Islet precursor cell (in vitro differentiated cells): Measurements from ENCODE around the gene PARPBP.
"Not testable (repeated sequence)": the region's sequence is repeated elsewhere in the genome, so short reads cannot be mapped to it uniquely, and the experiment has no call there.

ENCODE experiments used
- DNase-seq: peaks from one replicate; pipeline ENCODE4 v3.0.0-alpha.2; 2018

The PARPBP gene

DNA sequence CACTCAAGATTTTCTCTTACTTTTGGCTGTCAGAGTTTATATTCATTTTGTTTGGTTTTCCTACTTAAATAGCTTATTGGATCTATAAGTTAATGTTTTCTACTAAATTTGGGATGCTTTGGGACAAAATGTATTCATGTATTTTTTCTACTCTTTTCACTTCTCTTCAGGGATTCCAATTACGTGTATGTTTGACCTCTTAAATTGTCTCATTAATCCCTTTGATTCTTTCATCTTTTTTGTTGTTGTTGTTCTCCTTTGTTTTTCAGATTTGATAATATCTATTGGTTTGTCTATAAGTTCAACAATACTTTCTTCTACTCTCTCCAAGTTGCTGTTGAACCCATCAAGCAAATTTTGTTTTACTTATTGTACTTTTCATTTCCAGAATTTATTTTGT lies 43.4 kb downstream of the PARPBP start:
- DNase-seq, result no peak

DNA sequence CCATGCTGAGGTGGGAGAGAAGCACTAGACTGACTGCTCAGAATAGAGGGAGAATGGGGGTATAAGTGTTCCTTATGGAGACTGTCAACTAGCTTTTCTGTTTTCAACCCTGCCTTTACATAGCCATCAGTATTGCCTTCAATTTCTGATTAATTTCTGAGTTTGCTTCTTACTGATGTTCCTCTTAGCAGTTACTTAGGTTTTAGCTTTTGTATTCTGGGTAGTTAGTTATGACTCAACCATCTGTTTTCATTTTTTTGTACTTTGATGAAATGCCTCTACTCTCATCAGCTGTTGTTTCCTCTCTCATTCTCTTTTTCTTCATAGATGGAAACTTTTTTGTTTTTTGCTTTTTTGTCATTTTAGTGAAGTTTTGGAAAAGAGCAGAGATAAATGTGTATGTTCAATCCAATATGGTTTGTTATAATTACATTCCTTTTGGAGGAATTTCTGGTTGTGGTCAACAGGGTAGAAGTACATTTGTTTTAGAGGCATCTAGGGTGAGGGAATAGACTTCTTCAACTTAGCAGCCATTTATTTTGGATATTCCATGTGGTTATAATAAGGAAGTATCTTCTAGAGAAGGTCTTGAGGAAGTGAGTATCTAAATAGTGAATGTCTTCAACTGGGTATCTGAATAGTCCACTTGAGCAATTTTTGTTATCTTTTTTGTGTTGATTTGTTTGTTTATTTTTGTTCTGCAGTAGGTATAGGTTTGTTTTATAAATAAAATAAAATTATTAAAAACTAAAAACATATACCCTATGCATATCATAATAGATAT lies 48.0 kb downstream of the PARPBP start:
- no peak for DNase-seq

DNA sequence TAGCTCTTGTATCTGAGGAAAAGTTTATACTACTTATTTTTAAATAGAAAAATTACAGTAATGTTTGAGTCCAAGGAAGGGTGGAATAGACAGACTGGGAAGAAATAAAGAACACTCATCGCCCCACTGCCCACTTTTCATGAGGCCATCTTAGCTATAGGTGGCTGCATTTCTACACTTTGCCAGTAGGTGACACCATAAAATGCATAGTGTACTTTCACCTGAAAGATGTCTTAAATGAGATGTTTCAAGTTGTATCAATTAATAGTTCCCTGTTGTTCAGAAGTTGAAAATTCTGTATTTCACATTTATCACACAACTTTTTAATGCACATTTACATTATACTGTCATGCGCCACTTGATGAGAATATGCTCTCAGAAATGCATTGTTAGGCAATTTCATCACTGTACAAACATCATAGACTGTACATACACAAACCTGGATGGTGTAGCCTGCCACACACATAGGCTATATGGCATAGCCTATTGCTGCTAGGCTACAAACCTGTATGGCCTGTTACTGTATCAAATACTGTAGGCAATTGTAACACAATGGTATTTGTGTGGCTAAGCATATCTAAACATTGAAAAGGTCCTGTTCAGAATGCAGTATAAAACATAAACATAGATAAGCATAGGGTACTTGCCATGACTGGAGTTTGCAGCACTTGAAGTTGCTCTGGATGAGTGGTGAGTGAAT lies 50.1 kb downstream of the PARPBP start:
- no peak for DNase-seq

DNA sequence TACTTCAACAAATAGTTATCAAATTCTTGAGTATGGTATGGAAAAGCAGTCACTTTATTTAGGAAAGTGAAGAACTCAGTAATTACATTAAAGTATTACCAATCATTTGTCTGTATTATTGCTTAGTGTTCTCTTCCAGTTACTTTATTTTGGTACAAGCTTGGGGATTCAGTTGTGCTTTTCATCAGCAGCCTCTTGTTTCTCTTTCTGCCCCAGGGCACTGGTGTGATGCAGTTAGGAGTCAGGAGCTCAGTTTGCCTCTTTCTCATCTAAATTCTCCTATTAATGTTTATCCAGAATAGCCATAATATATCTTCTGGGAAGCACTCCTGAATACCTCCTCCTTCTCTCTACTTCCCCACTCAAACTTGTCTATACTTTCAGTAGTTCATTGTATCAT lies 52.0 kb downstream of the PARPBP start:
- no peak for DNase-seq

DNA sequence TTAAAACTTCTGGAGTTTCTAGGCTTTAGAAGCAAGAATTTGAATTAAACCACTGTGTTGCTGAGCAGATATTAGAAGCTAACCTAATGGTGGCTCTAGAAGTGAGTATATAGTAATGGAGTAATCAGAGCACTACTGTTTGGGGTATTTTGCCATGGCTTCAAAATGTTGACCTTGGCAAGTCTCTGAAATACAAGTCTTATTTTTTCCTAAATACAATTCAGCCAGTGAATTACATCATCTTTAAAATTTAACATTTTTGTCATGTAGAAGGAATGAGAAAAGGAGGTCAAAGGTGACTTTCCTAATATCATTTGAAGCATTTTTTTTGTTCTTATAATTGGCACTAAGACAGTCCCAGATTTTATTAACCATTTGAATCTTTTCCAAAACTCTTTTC lies 52.5 kb downstream of the PARPBP start:
- DNase-seq, result no peak

DNA sequence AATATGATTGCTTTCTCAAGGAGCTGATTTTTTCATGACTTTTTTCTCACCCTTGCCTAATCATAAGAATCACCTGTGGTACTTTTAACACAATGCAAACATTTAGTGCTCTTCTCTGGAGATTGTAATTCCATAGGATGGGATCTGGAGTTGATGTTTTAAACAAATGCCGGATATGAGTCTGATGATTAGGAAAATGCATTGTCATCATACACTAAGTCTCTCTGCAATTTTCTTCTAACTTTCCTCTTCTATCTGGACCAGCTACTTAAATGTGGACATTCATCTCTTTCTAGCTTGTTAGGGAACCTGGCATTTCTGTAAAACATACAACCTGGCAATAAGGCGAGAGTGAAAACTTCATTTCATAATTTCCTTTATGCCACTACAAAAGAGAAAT lies 54.1 kb downstream of the PARPBP start:
- DNase-seq, result no peak

DNA sequence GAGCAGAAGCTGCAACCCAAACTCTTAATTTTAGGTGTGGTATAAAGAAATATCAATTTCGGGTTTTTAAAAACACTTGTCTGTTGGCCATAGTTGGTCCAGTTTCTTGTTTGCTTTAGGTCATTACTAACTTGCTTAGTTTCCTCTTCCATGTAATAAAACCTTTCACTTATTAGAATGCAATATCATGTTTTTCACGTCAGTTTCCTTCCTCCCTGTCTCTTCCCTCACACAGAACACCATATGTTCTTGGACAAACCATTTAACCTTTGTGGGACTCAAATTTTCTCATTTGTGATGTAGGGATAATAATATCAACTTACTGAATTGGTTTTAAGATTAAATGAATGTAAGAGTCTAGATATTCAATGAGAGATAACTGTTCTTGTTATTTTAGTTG lies 54.8 kb downstream of the PARPBP start:
- no peak for DNase-seq

DNA sequence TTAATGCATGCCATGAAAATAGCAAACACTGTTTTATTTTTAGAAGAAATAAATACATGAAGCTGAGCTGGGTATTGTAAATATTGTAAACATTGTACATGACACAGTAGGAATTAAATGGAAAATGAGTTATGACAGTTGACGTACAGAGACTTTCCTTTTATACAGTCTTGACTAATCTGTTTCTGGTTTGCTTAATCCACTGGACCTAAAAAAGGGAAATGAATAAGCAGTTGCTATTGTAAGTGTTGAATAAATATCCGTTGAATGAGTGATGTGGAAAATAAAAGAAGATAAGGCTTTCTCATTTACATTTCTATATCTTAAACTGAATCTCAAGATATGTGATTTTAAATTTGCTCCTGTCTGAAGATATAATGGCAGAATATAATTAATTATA lies 62.7 kb downstream of the PARPBP start:
- DNase-seq, result no peak

DNA sequence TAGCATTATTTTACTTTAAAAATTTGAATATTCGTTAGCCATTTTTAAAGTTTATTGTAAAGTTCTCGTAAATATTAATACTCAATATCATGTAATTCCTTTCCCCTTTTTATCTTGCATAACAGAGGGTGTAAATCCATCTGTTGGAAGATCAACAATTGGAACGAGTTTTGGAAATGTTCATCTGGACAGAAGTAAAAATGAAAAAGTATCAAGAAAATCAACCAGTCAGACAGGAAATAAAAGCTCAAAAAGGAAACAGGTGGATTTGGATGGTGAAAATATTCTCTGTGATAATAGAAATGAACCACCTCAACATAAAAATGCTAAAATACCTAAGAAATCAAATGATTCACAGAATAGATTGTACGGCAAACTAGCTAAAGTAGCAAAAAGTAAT lies 75.8 kb downstream of the PARPBP start:
- no peak for DNase-seq

DNA sequence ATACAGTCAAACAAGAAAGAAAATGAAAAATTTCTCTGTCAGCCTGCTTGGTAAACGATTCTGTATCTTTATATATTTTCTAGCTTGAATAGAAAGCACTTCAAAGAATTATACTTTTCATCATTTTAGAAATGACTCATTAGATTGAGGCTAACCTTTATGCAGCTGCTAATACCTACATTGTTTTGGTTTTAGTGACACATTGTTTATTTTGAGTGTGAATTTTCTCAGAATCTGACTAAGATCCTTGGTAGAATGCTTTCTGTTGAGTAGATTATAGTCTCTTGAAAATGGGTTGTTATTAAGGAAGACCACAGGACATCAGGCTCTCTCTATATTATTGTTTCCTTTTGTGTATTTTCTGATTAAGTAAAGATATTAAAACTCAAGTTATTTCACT lies 77.8 kb downstream of the PARPBP start, which contains the start of gene PMCH:
Gene PMCH, minus strand, starts transcription at position 45 of the 400 bp plus-strand sequence. CDS start 63 bp downstream, outside the sequence.
- DNase-seq, result no peak

DNA sequence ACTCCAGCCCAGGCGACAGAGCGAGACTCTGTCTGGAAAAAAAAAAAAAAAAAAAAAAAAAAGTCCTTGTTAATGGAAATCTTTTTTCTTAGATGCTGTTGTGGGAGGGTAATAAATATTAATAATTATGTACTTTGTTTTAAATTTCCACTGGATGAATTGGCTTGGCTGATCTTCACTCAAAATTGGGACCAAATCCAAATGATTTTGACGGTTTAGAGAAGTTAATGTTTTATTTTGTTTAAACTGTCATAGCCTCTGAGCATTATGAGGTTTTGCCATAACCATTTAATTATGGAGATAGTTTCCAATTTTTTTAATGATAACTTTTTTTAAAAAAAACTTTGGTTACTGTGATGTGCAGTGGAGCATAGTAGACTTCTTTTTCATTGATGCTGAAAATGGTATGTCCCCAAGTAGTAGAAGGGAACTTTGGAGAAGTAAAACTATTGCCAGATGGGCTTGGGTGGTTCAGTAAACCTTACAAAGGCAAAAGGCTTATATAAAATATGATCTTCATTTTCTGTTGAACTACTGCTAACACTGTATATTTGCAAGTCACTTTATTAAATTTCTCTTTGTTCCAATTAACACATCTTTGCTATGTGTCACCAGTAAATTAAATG lies 81.6 kb downstream of the PARPBP start:
- no peak for DNase-seq

DNA sequence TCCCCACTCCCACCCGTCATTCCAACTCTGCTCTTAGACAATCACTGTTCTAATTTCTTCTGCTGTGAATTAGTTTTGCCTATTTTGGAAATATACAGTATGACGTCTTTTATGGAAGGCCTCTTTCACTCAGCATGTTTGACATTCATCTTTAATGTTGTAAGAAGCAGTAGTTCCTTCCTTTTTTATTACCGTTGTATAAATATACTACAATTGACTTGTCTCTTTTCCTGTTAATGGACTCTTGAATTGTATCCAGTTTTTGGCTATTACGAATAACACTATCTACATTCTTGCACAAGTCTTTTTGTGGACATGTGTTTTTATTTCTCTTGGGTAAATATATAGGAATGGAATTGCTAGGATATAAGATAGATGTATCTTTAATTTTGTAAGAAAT lies 82.6 kb downstream of the PARPBP start:
- DNase-seq, result no peak

DNA sequence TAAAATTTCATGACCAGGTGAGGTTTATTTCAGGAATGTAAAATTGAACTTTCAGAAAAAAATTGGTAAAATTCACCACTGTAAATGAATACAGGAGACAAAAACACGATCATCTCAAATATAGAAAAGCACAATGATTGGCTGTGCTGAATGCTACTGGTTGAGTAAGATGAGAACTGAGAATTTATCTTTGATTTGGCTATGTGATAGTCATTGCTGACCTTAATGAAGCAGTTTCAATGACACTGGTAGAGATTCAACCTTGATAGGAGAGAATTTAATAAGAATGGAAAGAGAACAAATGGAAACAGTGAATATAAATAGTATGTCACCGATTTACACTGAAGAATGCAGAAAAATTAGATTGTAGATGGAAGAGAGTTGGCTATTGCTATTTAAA lies 84.0 kb downstream of the PARPBP start:
- no peak for DNase-seq

DNA sequence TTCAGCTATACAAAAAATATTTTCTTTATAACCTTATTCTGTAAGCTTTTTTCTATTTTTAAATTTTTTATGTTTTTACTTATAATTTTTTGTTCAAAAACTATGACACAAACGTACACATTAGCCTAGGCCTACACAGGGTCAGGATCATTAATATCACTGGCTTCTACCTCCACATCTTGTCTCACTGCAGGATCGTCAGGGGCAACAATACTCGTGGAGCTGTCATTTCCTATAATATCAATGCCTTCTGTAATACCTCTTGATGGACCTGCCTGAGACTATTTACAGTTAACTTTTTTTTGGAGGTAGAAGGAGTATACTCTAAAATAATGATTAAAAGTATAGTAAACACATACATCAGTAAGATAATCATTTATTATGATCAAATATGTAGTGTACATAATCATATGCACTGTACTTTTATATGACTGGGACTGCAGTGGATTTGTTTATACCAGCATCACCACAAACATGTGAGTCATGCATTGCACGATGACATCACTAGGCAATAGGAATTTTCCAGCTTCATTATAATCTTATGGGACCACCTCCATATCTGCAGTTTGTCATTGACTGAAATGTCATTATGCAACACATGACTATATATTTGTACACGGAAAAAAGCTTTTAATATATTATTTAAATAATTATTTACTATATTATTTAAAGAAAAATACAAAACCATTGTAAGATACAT lies 96.2 kb downstream of the PARPBP start:
- no peak for DNase-seq

DNA sequence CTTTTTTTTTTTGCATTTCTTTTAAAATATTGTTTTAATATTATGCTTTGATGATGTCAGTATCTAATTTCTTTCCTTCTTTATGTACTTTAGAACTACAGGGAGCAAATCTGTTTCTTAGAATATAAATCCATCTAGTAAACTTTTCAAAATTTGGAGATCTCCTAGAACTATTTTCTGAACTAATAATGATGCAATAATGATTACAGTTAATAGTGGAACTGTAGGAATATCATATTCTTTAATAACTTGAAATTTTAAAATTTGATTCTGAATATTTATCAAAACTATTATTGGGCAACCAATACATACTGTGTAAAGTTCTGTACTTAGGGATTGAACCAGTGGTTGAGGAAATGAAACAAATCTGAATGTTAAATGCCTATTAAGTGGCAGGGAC lies 100.8 kb downstream of the PARPBP start:
- no peak for DNase-seq

DNA sequence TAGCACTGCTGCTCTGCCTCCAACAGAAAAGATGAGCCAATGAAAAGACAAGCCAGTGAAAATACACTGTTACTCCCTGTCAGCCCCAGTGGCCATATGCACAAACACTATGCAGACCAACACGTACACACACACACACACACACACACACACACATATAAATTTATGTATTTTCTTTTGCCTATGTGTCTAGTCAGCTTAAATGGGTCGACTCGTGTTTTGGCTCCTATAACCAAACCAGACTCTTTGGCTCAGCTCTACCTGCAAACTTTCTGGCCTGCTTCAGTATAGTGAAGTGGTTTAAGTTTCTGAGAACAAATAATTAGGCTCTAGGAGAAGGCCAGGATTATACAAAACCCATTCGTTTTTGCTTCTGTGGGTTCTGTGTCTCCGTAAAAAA lies 108.0 kb downstream of the PARPBP start:
- no peak for DNase-seq

DNA sequence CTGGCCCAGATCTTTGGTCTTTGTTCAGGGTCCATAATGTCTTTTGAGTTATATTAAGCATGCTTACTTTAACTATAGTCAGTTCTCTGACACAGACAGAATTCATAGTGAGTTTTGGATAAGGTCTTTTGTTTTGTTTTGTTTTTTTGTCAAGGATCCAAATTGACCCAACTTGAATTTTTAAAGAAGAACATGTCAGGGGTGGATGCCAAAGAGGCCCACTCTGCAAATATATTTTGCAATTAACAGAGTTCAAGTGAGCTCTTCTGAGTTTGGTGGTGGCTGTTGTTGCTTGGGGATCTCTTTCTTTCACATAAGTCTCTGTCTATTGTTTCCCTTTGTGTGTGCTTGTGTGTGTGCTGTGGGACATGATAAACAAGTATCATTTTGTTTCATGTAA lies 112.1 kb downstream of the PARPBP start:
- DNase-seq, result no peak

DNA sequence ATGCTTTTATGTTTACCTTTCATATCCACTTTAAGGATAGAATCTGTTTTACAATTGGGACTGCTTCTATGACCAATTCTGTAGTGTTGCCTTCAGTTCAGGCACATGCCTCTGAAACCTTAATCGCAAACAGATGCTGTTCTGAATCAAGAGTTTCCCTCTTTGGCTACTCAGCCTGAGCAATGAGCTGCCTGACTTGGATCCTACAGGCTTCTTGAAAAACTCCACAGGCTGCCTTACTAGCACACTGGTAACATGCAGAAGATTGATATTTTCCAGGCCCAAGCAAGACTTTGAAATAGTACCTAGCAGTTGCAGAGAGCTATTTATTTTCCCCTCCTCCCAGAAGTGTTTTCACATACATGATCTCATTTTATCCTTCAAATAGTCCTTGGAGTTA lies 112.5 kb downstream of the PARPBP start:
- no peak for DNase-seq

DNA sequence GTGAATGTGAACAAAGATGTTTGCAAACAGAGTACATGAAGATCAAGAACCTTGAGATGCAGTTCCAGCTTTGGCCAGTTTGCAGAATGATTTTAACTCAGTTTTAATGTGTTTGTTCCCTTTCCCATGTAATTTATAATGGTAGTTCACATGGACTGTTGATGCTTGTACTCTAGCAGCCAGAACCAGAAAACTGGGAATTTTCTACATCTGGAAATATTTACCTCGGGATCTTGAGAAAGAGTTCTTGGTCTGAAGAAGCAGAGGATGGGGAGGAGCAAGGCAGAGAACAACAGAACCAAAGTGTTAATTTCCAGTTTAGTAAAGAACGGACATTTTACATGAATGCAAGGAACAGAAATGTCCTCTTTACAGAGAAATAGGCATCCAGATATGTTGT lies 114.6 kb downstream of the PARPBP start:
- no peak for DNase-seq

DNA sequence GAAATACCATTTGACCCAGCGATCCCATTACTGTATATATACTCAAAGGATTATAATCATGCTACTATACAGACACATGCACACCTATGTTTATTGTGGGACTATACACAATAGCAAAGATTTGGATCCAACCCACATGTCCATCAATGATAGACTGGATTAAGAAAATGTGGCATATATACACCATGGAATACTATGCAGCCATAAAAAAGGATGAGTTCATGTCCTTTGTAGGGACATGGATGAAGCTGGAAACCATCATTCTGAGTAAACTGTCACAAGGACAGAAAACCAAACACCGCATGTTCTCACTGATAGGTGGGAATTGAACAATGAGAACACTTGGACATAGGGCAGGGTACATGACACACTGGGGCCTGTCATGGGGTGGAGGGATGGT lies 120.9 kb downstream of the PARPBP start:
- DNase-seq, result not testable (repeated sequence)
